HPDE6-E6E7 (cell line): Measurements from ENCODE around the gene SH2B2.
"Not testable (repeated sequence)": the region's sequence is repeated elsewhere in the genome, so short reads cannot be mapped to it uniquely, and the experiment has no call there.

Experiments
- DNase-seq: peaks from one replicate; pipeline ENCODE4 v3.0.0; 2011; ENCODE audit warnings: missing footprints; ENCODE audit errors: extremely low spot score

Gene SH2B2

DNA sequence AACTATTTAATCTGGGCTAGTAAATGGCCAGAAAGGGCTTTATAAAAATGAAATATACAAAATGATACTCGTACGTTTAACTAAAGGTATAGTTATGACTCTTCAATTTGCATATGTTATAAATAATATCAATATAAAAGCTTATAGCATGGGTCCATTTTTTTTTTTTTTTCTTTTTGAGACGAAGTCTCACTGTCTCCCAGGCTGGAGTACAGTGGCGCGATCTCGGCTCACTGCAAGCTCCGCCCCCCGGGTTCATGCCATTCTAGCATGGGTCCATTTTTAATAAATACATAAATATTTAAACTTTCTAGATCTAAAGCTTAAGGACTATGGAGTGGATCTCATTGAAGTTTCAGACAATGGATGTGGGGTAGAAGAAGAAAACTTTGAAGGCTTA lies 50.3 kb downstream of the SH2B2 start:
- not testable (repeated sequence) for DNase-seq

DNA sequence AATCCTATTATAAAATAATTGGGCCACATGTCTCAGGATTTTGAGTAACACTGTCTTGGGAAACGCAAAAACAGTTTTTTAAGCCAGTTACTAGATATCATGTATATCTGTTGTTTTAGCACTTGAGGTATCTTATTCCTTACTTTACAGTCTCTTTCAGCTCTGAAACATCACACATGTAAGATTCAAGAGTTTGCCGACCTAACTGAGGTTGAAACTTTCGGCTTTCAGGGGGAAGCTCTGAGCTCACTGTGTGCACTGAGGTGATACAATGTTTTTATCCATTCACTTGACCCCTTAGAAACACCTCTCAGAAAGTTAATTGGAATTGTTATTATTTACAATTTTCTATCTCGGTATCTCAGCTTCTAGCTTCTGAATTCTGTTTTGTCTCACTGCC lies 50.8 kb downstream of the SH2B2 start:
- DNase-seq, result not testable (repeated sequence)

DNA sequence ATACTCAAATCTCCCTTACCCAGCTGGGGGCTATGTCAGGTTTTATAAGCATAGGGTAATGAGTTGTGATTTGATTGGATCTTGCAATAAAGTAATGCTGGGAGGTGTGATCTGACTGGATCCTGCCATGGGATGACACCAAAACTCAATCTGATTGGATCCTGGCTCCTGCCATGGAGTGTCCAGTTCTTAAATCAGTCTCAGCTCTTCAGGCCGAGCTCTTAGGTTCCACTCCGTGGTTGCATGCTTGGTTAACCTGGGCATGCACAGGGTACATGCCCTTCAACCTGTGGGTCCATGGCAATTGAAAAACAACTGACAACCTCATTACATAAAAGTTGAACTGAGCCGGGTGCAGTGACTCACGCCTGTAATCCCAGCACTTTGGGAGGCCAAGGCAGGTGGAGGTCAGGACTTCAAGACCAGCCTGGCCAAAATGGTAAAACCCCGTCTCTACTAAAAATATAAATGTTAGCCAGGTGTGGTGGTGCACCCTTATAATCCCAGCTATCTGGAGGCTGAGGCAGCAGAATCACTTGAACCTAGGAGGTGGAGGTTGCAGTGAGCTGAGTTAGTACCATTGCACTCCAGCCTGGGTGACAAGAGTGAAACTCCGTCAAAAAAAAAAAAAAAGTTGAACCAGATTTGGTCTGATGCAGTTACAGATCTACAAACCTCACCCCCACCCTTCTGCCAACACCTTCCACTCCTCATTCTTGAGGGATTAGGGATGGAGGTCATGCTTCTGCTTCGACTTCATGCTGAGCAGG lies 54.1 kb downstream of the SH2B2 start:
- not testable (repeated sequence) for DNase-seq

DNA sequence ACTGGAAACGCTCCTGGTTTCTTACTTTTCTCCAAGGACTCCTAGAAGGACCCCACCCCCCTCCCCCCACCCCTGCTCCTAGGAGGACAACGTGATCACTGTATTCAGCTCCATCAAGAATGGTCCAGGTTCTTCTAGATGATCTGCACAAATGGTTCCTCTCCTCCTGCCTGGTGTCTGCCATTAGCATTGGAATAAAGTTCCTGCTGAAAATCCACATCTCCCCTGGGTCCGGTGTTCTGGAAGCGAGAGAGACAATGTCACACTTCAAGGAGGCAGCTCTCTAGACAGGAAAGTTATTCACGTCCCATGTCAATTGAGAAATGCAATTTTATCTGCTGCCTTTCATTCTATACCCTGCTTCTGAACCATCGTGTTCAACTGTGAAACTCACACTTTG lies 60.3 kb downstream of the SH2B2 start:
- not testable (repeated sequence) for DNase-seq

DNA sequence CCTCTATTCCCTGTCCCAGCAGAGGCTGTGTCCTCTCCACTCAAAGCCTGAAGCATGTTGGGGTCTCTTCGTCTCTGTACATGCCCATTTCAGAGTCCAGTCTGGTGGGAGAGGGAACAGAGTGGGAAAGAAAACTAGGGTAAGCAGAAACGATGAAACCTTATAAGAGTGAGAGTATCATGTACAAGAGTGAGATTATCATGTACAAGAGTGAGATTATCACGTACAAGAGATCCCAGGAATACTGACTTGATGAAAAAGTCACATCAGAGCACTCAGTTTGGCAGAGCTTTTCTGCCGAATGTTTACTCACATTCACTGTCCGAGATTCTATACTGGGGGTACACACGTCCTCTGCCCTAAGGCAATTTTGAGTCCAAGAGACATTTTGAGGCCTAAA lies 69.7 kb downstream of the SH2B2 start, which contains the start of gene SPDYE6:
TSS of gene SPDYE6 (minus strand) at position 101 of the 400 bp plus-strand sequence. CDS start 421 bp downstream, outside the sequence.
- not testable (repeated sequence) for DNase-seq

DNA sequence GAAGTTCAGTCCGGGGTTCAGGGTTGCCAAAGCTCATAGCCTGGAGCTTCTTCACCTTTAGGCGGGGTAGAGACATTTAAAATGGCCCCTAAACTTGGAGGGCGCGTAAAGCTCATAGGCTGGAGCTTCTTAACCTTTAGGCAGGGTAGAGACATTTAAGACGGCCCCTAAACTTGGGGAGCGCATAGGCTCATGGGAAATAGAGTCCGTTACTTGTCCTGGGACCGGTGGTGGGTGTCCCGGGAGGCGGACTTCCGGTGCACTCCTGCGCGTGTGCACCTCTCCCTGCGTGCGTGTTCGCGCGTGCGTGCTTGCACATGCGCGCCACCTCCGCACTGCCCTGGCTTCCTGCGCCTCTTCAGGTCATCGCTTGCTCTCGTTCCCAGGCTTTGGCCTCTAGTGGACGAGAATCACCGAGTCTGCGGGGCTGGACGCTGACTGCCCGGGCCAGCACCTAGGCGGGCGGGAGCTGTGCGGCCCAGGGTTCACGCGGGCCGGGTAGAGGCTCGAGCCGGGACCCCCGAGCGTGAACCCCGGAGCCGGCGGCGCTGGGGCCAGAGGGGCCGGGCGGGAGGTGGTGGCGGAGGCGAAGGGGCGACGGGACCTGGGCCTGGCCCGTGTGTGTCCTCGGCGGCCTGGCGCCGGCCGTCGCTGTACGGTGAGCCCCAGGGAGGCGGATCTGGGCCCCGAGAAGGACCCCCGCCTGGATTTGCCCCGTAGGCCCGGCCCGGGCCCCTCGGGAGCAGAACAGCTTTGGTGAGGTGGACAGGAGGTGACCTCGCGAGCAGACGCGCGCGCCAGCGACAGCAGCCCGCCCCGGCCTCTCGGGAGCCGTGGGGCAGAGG lies 77.1 kb downstream of the SH2B2 start:
- DNase-seq, result peak; percentile 66

DNA sequence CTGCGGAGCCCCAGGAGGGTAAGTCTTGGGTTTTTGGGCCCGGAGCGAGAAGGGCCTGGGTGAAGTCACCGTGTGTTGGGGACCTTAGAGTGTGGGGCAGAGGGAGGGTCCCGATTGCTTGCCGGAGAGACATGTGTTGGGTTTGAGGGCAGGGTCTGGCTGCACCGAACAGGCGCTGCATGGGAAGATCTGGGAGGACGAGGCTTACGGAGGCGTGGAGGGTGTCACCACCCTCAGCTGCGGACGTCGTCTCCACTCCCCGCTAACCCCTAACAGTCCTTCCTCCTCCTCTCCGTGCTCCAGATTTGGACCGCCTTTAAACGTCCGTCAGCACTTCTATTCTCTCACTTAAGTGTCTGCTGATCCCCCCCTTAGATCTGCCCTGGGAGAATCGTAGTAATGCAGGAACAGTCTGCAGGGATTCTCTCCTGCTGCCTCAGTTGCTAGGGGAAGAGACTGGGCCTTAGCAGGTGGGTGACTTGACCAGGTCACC lies 77.8 kb downstream of the SH2B2 start:
- DNase-seq, result not testable (repeated sequence)

DNA sequence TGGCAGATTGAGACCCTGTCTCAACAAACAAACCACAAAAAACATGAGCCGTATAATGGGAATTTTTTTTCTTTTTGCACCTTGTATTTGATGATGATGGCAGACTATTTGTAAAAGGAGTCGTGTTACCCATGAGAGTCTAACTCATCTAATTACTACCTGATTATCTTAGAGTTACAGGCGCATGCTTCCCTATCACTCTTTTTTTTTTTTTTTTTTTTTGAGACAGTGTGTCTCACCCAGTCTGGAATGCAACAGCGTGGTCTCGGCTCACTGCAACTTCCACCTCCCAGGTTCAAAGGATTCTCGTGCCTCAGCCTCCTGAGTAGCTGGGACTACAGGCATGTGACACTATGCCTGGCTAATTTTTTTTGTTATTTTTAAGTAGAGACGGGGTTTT lies 78.7 kb downstream of the SH2B2 start:
- DNase-seq, result not testable (repeated sequence)

DNA sequence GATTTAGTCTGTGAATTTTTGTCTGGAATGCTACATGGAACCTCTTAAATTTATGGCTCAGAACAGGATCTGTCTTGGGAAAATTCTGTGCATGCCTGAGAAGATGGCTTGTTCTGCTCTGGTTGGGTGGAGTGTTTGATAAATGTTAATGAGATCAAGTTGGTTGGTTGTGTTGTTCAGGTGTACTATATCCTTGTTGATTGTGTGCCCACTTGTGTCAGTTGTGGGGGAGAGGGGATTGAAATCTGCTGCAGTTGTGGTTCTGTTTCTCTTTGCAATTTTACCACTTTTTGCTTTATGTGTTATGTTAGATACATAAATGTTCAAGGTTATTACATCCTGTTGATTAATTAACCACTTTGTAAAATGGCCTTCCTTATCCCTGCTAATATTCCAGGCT lies 83.4 kb downstream of the SH2B2 start:
- not testable (repeated sequence) for DNase-seq
